Measurements from ENCODE around the gene RGS17.

Gene RGS17

DNA sequence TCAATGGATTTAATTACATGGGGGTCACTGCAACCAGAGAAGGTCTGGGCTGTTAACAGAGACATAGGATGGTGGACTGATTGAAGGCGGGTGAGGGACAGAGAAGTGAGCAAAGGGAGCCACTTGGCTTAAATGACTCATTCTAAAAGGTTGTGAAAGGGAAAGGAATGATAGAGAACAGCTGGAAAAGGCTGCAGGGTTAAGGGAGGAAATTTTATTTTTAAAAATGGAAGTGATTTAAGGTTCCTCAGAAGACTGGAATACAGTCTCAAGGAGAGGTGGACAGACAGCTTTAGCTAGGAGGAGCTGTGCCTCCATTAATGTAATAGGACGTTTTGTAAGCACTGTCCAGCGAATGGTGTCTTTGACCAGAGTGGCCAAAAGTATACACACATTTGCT is 46.7 kb downstream of the RGS17 start:
- peak in 1 of 2 experiments; percentile 6 for DNase-seq (ENCODE audit: low read depth in 2 of 2)

DNA sequence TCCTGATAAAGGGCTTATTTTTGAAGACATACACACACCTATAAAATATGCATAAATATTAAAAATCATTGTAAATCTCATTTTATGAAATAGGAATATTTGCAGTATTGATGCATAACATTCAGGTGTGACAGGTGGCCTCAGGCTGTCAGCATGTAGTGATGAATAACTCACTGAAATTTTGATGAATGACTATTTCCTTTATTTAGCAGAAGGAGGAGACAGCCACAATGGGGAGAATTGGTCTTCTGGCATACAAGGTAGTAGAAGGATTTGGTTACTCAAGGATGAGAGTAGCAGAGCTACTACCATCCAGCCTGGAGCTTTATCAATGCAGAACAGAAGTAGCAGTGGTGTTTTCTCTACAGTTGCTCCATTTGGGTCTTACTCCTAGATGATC is 47.2 kb downstream of the RGS17 start:
- DNase-seq (ENCODE audit: low read depth in 2 of 2): no peak

DNA sequence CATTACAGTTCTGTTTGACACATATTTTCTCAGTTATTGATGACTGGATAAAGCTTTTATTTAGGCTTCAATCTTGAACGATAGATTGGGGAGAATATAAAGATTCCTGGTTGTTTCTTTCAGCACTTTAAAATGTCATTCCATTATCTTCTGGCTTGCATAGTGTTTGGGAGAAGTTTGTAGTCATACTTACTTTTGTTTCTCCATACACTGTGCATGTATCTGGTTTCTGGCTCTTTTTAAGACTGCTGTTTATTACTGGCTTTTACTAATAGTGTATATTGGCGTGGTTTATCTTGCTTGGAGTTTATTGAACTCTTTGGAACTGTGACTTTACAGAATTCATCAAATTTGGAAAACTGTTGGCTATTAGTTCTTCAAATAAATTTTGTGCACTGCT is 49.2 kb downstream of the RGS17 start:
- no peak for DNase-seq (ENCODE audit: low read depth in 2 of 2)

DNA sequence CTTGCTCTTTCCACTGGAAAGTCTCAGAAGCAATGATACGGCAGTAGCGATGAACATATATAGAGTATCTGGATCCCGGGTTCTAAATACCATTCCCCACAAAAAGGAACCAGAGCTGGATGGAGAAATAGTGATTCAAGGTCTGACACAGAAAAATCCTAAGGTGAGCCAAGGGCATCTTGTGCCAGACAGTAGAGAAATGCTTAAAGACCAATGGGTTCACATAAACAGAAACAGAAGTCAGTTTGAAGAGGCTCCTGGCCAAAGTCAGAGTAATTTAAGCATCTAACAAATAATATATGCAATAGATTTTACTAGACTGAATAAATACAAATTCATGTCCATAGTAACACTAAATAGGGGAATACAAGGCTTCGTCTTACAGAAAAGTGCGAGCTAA is 54.7 kb downstream of the RGS17 start:
- DNase-seq (ENCODE audit: low read depth in 2 of 2): no peak

DNA sequence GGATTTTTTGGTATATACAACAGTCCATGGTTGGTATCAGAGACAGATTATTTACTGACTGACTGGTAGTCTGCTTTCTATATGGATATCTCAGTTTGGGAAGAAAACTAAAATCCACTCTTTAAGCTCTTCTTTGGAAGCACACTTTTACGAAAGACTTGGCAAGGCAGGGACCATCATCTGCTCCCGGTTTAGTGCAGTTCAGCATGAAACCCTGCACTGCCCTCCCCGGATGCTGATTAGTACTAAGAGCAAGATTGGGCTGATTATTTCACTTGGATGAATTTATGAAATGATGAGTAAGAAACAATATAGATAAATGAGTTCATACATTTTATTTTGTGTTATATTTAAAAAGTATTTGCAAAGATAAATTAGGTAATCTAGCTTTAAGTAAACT is 56.3 kb downstream of the RGS17 start:
- DNase-seq (ENCODE audit: low read depth in 2 of 2): no peak

DNA sequence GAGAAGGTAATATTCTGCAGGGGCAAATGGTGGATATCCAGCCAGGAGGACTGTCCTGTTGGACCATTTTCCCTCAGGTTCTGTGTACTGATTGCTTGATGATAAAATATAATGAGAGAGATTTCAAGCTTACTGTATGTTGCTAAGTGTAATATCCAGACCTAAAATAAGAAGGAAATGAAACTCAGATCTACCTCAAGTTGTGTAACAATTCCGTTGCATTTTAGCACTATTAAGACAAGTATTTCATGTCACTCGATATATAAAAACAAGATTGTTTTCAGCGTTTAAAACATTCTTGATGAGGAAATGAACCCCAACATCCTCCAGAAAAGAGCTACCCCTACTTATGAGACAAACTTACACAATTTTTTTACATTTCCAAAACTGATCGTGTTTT is 57.2 kb downstream of the RGS17 start:
- DNase-seq (ENCODE audit: low read depth in 2 of 2): no peak

DNA sequence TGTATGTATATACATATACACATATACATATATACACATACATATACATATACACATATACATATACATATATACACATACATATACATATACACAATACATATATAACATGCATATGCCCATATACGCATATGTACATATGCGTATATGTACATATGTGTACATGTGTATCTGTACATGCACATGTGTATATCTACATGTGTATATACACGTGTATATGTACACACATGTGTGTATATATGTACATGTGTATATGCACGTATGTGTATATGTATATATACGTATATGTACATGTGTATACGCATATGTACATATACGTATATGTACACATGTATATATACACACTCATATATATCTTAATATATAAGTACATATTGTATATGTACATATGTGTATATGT is 60.3 kb downstream of the RGS17 start:
- no peak for DNase-seq (ENCODE audit: low read depth in 2 of 2)

DNA sequence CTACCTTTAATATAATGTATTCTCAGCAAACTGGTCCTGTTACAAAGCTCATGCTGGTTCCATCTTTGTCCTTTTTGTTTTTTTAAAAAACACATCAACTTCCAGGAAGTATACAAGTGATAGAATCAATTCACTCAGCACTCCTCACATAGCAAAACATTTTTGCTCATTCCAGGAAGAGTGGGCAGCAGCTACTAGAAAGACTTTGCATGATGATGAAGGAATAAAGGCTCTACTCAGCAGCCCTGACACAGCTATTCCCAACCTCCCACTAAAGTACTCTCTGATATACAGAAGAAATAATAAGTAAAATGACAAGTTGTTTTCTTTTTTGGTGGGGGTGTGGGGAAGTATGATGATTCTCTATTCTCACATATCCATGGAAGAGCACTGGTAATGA is 61.2 kb downstream of the RGS17 start:
- DNase-seq (ENCODE audit: low read depth in 2 of 2): no peak

DNA sequence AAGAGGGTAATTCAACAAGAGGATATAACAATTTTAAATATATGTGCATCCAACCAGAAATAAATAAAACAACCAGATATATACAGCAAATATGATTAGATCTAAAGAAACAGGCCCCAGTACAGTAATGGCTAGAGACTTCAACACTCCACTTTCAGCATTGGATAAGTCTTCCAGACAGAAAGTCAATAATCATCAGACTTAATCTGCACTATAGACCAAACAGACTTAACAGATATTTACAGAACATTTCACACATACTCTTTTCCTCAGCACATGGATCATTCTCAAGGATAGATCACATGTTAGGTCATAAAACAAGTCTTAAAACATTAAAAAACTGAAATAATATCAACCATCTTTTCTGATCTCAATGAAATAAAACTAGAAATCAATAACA is 65.9 kb downstream of the RGS17 start:
- DNase-seq (ENCODE audit: low read depth in 2 of 2): no peak

DNA sequence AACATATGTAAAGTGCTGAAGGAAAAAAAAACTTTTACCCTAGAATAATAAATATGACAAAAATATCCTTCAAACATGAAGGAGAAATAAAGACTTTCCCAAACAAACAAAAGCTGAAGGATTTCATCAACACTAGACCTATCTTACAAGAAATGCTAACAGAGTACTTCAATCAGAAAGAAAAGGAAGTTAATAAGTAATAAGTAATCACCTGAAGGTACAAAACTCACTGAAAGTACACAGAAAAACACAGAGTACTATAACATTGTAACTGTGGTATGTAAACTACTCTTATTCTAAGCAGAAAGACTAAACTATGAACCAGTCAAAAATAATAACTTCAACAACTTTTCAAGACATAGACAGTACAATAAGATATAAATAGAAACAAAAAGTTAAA is 67.1 kb downstream of the RGS17 start:
- DNase-seq (ENCODE audit: low read depth in 2 of 2): no peak

DNA sequence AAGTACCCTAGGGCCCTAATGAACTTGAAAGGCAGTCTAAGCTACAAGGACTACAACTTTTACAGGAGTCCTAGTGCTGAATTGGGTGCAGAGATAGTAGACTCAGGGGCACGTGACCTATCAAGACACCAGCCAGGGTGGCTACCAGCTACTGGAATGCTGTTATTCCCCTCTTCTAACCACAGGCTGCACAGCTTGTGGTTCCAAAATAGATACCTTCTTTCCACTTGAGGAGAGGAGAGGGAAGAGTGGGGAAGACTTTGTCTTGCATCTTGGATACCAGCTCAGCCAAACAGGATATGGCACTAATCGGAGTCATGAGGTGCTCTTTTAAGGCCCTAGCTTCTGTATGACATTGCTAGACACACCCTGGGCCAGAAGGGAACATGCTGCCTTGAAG is 68.6 kb downstream of the RGS17 start:
- DNase-seq (ENCODE audit: low read depth in 2 of 2): no peak

DNA sequence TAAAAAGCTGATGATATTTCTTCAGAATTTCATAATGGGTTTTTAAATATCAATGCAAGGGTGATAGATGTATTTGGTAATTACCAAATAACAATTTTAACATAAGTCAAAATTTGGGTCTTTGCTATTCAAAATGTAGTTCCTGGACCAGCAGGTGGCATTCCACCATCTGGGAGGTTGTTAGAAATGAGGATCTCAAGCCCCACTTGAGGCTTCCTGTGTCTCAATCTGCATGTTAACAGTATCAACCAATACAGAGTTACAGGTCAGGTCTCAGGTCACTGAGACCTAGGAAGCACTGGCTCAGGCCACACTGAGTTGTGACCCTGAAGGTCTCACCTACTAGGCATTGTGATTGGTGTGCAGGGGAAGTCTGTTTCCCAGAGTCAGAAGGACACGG is 71.3 kb downstream of the RGS17 start:
- no peak for DNase-seq (ENCODE audit: low read depth in 2 of 2)

DNA sequence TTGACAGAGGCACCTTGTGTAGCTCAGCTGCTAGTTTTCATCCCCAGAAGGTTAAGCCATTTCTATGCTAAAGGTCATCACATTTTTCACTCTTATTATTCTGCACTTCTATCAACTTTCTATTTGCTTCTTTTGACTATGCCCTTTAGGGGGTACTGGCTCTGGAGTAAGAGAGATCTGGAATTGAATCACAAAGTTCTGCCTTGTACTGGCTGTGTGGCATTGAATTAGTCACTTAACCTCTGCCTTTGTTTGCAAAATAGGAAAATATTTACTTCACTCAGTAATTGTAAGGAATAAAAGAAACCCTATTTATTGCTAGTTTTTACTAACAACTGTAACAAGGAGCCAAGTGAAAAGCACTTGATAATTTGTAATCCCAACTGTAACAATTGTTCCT is 71.8 kb downstream of the RGS17 start:
- no peak for DNase-seq (ENCODE audit: low read depth in 2 of 2)

DNA sequence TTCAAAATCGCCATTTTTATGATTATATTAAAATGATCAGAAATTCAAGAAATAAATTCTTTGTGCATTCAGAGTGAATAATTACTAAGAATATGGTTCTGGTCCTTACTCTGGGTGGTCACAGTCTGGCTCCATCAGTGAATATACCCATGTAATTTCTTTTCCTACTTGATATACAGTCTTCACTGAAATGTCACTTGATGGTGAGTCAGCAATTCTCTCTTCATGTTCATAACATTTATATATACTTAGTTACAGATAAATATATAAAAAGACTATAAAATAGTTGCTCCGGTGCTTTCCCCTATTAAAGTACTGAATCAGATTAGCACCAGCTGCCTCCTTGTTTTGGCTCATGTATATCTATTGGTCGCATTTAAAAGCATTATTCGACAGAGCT is 72.2 kb downstream of the RGS17 start:
- no peak for DNase-seq (ENCODE audit: low read depth in 2 of 2)

DNA sequence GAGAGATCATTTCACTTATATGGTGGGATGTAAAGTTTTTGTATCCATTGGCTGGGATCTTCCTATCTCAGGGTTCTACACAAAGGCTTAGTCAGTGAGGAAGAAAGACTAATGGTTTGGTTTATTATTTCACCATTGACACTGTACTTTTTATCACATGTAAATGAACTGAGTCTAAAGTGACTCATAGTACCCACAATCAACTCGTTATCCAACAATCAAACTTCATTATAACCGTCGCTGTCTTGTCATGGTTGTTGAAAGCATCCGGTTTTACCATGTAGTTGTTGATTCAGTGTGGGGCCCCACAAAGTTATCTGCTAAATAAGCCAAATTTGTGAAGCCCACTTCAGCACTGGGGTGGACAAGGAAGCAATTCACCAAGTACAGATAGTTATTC is 72.8 kb downstream of the RGS17 start:
- no peak for DNase-seq (ENCODE audit: low read depth in 2 of 2)

DNA sequence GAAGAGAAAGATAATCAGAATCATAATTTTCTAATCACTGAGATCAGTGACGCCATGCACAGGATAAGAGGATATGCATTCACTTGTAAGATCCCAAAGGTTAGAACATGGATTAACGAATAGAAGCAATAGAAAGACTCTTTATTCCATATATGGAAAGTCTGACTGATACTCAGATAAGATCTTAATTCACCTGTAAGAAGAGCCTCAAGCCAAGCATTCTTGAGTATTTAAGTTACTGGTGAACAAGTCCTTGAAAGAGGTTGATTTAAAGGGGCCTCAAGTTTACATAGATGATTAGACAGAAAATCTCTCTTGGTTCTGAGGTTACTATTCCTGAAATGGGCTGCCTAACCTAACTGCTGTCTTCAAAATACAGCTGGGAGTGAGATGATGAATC is 74.8 kb downstream of the RGS17 start:
- DNase-seq (ENCODE audit: low read depth in 2 of 2): no peak

DNA sequence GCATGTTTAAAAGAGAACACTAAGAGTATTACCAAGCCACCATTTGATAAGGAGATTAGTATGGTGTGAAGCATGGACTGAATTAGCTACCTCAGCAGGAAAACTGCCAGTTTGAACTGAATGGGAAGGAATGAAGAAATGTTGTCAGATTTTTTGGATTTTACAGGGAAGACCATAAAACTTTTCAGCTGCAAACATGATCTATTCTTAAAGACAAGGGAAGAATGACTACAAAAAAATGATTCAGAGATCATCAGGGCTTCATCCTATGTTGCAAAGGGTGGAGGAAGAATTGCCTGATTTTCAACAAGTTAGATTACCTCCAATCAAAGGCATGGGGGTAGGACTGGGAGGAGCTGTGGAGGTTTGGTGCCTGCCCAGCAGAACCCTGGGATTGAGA is 79.3 kb downstream of the RGS17 start:
- DNase-seq (ENCODE audit: low read depth in 2 of 2): peak in 1 of 2 experiments; percentile 10

DNA sequence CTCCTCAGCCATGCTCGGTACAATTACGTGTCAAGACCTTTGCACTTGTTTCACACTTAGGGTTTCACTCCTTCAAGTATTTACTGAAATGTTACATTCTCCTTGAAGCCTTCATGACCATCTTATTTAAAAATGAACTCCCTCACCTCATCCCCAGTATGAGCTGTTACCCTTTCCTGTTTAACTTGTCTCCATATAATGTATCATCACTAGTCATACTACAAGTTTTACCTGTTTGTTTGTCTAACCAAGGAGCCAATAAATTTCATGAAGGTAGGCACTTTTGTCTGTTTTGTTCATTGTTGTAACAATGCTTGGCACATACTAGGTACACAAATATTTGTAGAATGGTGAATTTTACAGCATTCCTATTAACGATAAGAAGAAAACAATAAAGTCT is 82.5 kb downstream of the RGS17 start:
- no peak for DNase-seq (ENCODE audit: low read depth in 2 of 2)

DNA sequence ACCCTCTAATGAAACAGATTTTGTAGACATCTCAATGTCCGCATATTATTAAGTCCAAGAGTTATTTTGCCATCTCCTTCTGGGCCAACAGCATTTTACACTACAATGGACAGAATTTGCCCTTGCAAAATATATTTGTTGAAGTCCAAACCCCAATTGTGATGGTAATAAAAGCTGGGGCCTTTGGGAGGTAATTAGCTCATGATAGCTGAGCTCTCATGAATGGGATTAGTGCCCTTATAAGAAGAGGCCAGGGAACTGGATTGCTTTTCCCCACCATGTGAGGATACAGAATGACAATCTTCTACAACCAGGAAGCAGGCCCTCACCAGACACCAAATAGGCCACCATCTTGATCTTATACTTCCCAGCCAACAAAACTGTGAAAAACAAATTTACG is 83.7 kb downstream of the RGS17 start:
- no peak for DNase-seq (ENCODE audit: low read depth in 2 of 2)

DNA sequence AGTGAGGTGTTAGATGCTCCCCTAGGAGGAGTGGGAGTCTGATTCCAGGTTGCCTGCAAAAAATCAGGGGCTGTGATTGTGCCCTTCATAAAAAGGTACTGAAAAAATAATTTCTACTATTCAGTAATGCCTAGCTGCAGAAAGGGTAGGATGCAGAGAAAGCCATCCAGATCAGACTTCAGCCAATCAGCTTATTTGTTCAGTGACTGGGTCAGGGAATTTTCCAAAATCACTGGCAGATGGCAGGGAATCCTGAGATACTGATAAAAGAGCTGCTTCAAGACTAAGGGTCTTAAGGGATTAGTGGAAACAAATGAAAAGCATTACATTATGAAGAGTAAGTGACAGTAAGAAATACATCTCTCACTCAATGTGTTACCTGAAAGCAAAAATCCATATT is 85.8 kb downstream of the RGS17 start:
- no peak for DNase-seq (ENCODE audit: low read depth in 2 of 2)

DNA sequence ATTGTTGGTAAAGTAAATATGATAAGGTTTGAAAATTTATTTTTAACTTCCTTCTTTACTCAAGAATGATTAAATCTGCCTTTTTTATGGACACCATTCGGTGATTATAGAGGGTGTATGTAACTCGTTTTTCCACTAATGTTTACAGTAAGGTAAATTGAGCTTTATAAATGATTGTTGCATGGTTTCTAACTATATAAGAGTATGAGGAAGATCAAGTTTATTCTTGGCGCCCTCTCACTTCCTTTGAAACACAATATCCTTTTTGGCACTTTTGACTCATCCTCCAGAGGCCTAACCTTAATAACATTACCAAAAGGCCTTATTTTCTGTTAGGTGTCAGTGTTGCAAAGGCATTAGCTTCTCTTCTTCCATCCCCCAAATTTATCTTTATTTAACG is 86.8 kb downstream of the RGS17 start:
- no peak for DNase-seq (ENCODE audit: low read depth in 2 of 2)

DNA sequence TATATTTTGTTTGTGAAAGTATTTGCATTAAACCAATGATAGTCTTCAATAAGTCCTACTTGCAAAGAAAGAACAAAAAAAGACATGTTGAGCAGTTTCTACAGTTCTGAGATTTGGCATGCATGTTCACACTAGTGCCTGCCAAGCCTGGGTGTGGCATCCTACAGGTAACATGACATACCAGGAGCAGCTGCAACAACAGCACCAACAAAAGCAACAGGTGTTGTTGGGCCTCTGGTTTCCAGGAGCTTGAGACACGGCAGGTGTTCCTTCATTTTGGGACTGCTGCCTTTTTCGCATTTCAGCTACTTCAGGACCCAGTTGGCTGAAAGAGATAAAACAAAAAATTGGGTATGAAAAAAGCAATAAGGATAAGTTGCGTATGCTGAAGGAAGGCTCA is 87.4 kb downstream of the RGS17 start:
- DNase-seq (ENCODE audit: low read depth in 2 of 2): no peak

DNA sequence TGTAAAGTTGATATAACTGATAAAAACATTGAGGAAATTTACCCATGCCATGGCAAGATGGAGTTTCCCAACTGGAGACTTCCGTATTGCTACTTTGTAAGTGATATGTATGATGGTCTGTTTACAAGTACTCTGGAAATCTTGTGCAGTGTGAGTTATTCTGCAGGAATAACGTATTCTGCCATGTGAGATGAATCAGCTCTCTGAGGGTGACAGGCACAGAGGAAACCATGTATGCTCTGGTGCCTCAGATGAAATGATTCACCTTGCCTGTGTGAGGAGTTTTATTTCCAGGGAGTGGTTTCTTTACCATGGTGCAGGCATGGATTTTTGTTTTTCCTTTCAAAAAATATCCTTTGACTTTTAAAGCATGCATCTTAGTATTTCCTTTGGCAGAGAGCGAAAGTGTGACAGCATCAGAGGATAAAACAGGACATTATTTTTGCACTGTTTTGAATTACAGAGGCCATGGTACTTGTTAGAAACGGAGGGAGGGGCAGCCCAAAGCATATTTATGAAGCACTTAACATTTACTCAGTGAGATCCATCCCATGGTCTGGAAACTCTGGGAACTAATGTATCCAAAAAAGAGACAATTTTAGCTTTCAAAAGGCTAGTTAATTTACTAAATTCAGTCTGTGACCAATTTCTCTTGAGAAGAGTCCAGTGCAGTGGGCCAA is 92.6 kb downstream of the RGS17 start:
- no peak for DNase-seq (ENCODE audit: low read depth in 2 of 2)

DNA sequence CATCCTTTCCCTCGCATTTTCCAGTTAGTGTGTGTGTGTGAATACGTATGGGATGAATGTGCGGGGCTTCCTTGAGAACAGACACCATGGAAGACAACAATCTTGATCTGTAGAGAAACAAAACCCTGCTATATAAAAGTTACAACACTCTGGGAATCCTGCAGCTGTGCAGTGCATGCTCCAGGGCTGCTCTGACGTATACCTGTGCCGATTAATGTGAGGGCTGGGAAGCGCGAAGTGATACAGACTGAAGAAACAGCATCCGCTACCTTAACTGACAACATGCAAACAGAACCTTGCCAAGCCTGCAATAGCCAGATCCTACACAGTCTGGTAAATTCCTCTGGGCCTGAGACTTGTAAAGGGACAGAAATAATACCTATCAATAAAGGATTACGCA is 96.9 kb downstream of the RGS17 start:
- no peak for DNase-seq (ENCODE audit: low read depth in 2 of 2)

Measured in fibroblast of skin of left quadriceps (primary cell).